Sigmoid colon (tissue), 7 donors: Measurements from ENCODE around the gene JPH2. TPM values are rescaled to one million over a fixed set of nuclear protein-coding genes. Genes with fewer than 3 reads are reported as not detected.
"Not testable (repeated sequence)": the region's sequence is repeated elsewhere in the genome, so short reads cannot be mapped to it uniquely, and the experiment has no call there.

Experiments used
- DNase-seq: peaks from one replicate; pipeline ENCODE4 v3.0.0-alpha.2; 2019
- H3K27ac ChIP-seq, 4 donors: fragments of 200-600 bp; sonication (generic); one replicate each; pipeline ENCODE4 v1.5.1; 2016 to 2019; ENCODE audit warnings: mild to moderate bottlenecking in 1 of 4
- H3K27me3 ChIP-seq, 3 donors: fragments of 200-600 bp; sonication (generic); one replicate each; pipeline ENCODE4 v1.5.1; 2019; ENCODE audit warnings: mild to moderate bottlenecking in 1 of 3
- H3K36me3 ChIP-seq, 4 donors: fragments of 200-600 bp; sonication (generic); one replicate each; pipeline ENCODE4 v1.5.1; 2016 to 2019
- H3K4me1 ChIP-seq, 4 donors: fragments of 200-600 bp; sonication (generic); one replicate each; pipeline ENCODE4 v1.5.1; 2017 to 2019
- H3K4me3 ChIP-seq, 4 donors: fragments of 200-600 bp; sonication (generic); one replicate each; pipeline ENCODE4 v1.5.1; 2017 to 2019; ENCODE audit warnings: mild to moderate bottlenecking in 2 of 4, moderate library complexity in 1 of 4
- H3K9me3 ChIP-seq, 4 donors: fragments of 200-600 bp in 3 of 4; sonication (generic) in 3 of 4; one replicate each; pipeline versions ENCODE4 v1.5.1 to v1.6.1; 2013 to 2019
- CTCF ChIP-seq, 4 experiments: fragments of 450-650 bp in 3 of 4; fragments of 200-600 bp in 1 of 4; IDR thresholded peaks; one replicate each; pipeline ENCODE4 v1.5.1; 2016 to 2019; ENCODE audit warnings: antibody characterized with exemption in 4 of 4, mild to moderate bottlenecking in 3 of 4, moderate library complexity in 2 of 4
- EP300 ChIP-seq, 4 donors: sonication (generic); formaldehyde crosslinking; IDR thresholded peaks; one replicate each; pipeline ENCODE4 v1.6.1; 2017; ENCODE audit warnings: antibody characterized with exemption in 4 of 4
- POLR2A ChIP-seq, 2 donors: fragments of 450-650 bp; IDR thresholded peaks; one replicate each; pipeline ENCODE4 v1.6.1; 2016; ENCODE audit warnings: antibody characterized with exemption in 2 of 2, mild to moderate bottlenecking in 2 of 2, moderate library complexity in 2 of 2
- POLR2AphosphoS5 ChIP-seq, 4 donors: sonication (generic); formaldehyde crosslinking; IDR thresholded peaks; one replicate each; pipeline ENCODE4 v1.6.1; 2017; ENCODE audit warnings: antibody characterized with exemption in 4 of 4
- WGBS, 2 donors: extraction: QIAGEN DNeasy Blood & Tissue Kit; methylation state at CpG; one replicate each; pipeline ENCODE4 v1.1.7; 2013; 5-methylcytosine and 5-hydroxymethylcytosine counted together
- intact Hi-C: fragments of 100-400 bp; cut with DNase I; formaldehyde crosslinking; loops from one replicate; pipeline ENCODE4 v1.15.1; 2023
- polyA plus RNA-seq, 3 donors: library from polyadenylated mRNA; stranded (reverse); fragments of 200-250 nt; gene quantifications; one replicate each; pipeline ENCODE4 v1.2.3, GENCODE V29; 2013
- total RNA-seq, 4 donors: library from RNA; depleted of rRNA; stranded (reverse); fragments of >200 nt; gene quantifications; one replicate each; pipeline ENCODE4 v1.1.0, GENCODE V29; 2016
- donor health status: healthy with polysubstance abuse.
- donor health status: Bipolar disorder and iron deficiency.
- donor health status: healthy.

Gene JPH2
- total and polyA plus RNA-seq, 7 donors = 0.23 to 166 (median 52.0) TPM

GRCh38 chr20:44196271-44196670, 9.3 kb upstream of the JPH2 start:
- Histone ChIP-seq H3K36me3 (peaks cover 22 to 58% (median 29%) of the 10 kb centered on the region in 4 donors), H3K27ac (peak overlapping the region in 1 of 4 donors; percentile 28), H3K27me3 (no peaks in the 10 kb centered on the region), H3K4me3 (no peak overlapping the region), H3K4me1 (peaks cover 0 to 23% (median 5%) of the 10 kb centered on the region in 4 donors), H3K9me3 (no peaks in the 10 kb centered on the region)
- WGBS, 2 donors = 75 to 77% methylated on average over 3 of the region's 3 CpGs
- DNase-seq = no peak
- intact Hi-C loops = loop anchor here (10.0 kb wide), 2 partner anchors 181 to 431 kb away; no protein-coding TSS in a partner anchor
- TF ChIP-seq EP300 (IDR thresholded peaks at IDR 0.05) (no peak), POLR2A (IDR thresholded peaks at IDR 0.05) (no peak), POLR2AphosphoS5 (IDR thresholded peaks at IDR 0.05) (no peak), CTCF (IDR thresholded peaks at IDR 0.05) (no peak)

GRCh38 chr20:44195605-44196004, 8.6 kb upstream of the JPH2 start:
- Histone ChIP-seq H3K36me3 (peaks cover 20 to 51% (median 26%) of the 10 kb centered on the region in 4 donors), H3K27ac (peak overlapping the region in 1 of 4 donors; percentile 28), H3K27me3 (no peaks in the 10 kb centered on the region), H3K4me3 (no peak overlapping the region), H3K4me1 (peaks cover 0 to 18% (median 5%) of the 10 kb centered on the region in 4 donors), H3K9me3 (no peaks in the 10 kb centered on the region)
- TF ChIP-seq CTCF (IDR thresholded peaks at IDR 0.05) (no peak), POLR2AphosphoS5 (IDR thresholded peaks at IDR 0.05) (no peak), EP300 (IDR thresholded peaks at IDR 0.05) (no peak), POLR2A (IDR thresholded peaks at IDR 0.05) (no peak)
- WGBS, 2 donors = 92 to 97% methylated on average over 1 of the region's 1 CpG
- DNase-seq = no peak
- intact Hi-C loops = loop anchor here (10.0 kb wide), 2 partner anchors 181 to 431 kb away; no protein-coding TSS in a partner anchor

GRCh38 chr20:44193801-44194200, 6.8 kb upstream of the JPH2 start:
- TF ChIP-seq POLR2A (IDR thresholded peaks at IDR 0.05) (no peak), POLR2AphosphoS5 (IDR thresholded peaks at IDR 0.05) (no peak), CTCF (IDR thresholded peaks at IDR 0.05) (no peak), EP300 (IDR thresholded peaks at IDR 0.05) (no peak)
- Histone ChIP-seq H3K4me3 (no peak overlapping the region), H3K9me3 (no peaks in the 10 kb centered on the region), H3K27me3 (no peaks in the 10 kb centered on the region), H3K27ac (no peak overlapping the region), H3K4me1 (peaks cover 0 to 25% (median 16%) of the 10 kb centered on the region in 4 donors), H3K36me3 (peaks cover 10 to 33% (median 19%) of the 10 kb centered on the region in 4 donors)
- DNase-seq = no peak
- intact Hi-C loops = loop anchor here (10.0 kb wide), 2 partner anchors 179 to 429 kb away; no protein-coding TSS in a partner anchor
- 68 to 79% methylated on average over 2 of the region's 2 CpGs for WGBS, 2 donors

GRCh38 chr20:44191640-44192039, 4.7 kb upstream of the JPH2 start:
- peaks cover 0 to 36% (median 31%) of the 10 kb centered on the region in 4 donors for H3K4me1 ChIP-seq
- not testable (repeated sequence) for H3K27me3 ChIP-seq, H3K27ac ChIP-seq, DNase-seq, H3K9me3 ChIP-seq, H3K4me3 ChIP-seq
- WGBS, 2 donors = 89 to 93% methylated on average over 5 of the region's 5 CpGs
- H3K36me3 ChIP-seq = peaks cover 0 to 12% (median 4%) of the 10 kb centered on the region in 4 donors
- intact Hi-C loops = loop anchor here (10.0 kb wide), 2 partner anchors 177 to 427 kb away; no protein-coding TSS in a partner anchor

GRCh38 chr20:44190197-44190852, 3.3 kb upstream of the JPH2 start:
- intact Hi-C loops = loop anchor here (1.0 to 10.0 kb wide), 3 partner anchors 74 to 426 kb away; no protein-coding TSS in a partner anchor
- DNase-seq, H3K27me3 ChIP-seq, H3K4me3 ChIP-seq, H3K9me3 ChIP-seq, H3K36me3 ChIP-seq: not testable (repeated sequence)
- peak overlapping the region; percentile 91 to 99 (median 95) for H3K27ac ChIP-seq
- peaks cover 0 to 33% (median 28%) of the 10 kb centered on the region in 4 donors for H3K4me1 ChIP-seq
- 23 to 31% methylated on average over 15 of the region's 15 CpGs for WGBS, 2 donors
- TF ChIP-seq CTCF (IDR thresholded peaks at IDR 0.05) (peak in 3 of 4 experiments; percentile 79 to 83 (median 80)), POLR2AphosphoS5 (IDR thresholded peaks at IDR 0.05) (peak in 1 of 4 donors; percentile 8)
